Neutrophil (primary cell): ENCODE data around the gene HIP1.
"Not testable (repeated sequence)": the region's sequence is repeated elsewhere in the genome, so short reads cannot be mapped to it uniquely, and the experiment has no call there.

ENCODE experiments used
- H3K27ac ChIP-seq: fragments of 200-600 bp; sonication (generic); 2 replicates; pipeline ENCODE4 v1.5.1; 2016; ENCODE audit warnings: mild to moderate bottlenecking, moderate library complexity
- H3K27me3 ChIP-seq: fragments of 200-600 bp; sonication (generic); 2 replicates; pipeline ENCODE4 v1.6.0; 2016; ENCODE audit warnings: mild to moderate bottlenecking
- H3K36me3 ChIP-seq: fragments of 200-600 bp; sonication (generic); 2 replicates; pipeline ENCODE4 v1.5.1; 2017
- H3K4me1 ChIP-seq, 2 experiments: fragments of 200-600 bp in 1 of 2; sonication (generic) in 1 of 2; 1 replicate in 1 of 2; 2 replicates in 1 of 2; pipeline versions ENCODE4 v1.5.1 to v1.6.1; 2013 to 2016; ENCODE audit warnings: low read depth in 1 of 2, low read length in 1 of 2, mild to moderate bottlenecking in 1 of 2, moderate library complexity in 1 of 2; ENCODE audit not compliant: control insufficient read depth in 1 of 2, insufficient read depth in 1 of 2
- H3K4me3 ChIP-seq, 2 experiments: fragments of 200-600 bp in 1 of 2; sonication (generic) in 1 of 2; 1 replicate in 1 of 2; 2 replicates in 1 of 2; pipeline ENCODE4 v1.5.1; 2013 to 2016; ENCODE audit warnings: low read depth in 1 of 2, low read length in 1 of 2, mild to moderate bottlenecking in 1 of 2, moderate library complexity in 1 of 2
- H3K9me3 ChIP-seq: fragments of 200-600 bp; sonication (generic); 2 replicates; pipeline ENCODE4 v1.5.1; 2016
- CTCF ChIP-seq: fragments of 200-600 bp; sonication (generic); IDR thresholded peaks from 2 replicates; pipeline ENCODE4 v1.5.1; 2016; ENCODE audit warnings: antibody characterized with exemption

HIP1 gene

GRCh38 chr7:75596727-75597614, 141.8 kb downstream of the HIP1 start:
- no peaks in the 10 kb centered on the region for H3K4me1 ChIP-seq
- peaks cover 72% of the 10 kb centered on the region for H3K36me3 ChIP-seq

GRCh38 chr7:75595766-75596165, 143.0 kb downstream of the HIP1 start:
- Histone ChIP-seq H3K9me3 (no peaks in the 10 kb centered on the region), H3K27me3 (no peaks in the 10 kb centered on the region), H3K27ac (no peak overlapping the region), H3K4me1 (no peaks in the 10 kb centered on the region), H3K36me3 (peaks cover 84% of the 10 kb centered on the region), H3K4me3 (no peak overlapping the region)
- TF ChIP-seq CTCF = no peak

More at GRCh38 chr7:75596727-75597614, 141.8 kb downstream of the HIP1 start:
- no peaks in the 10 kb centered on the region for H3K27me3 ChIP-seq
- H3K27ac ChIP-seq = no peak overlapping the region
- TF ChIP-seq CTCF = no peak
- no peak overlapping the region for H3K4me3 ChIP-seq
- no peaks in the 10 kb centered on the region for H3K9me3 ChIP-seq

GRCh38 chr7:75593500-75594184, 145.1 kb downstream of the HIP1 start:
- not testable (repeated sequence) for H3K9me3 ChIP-seq, H3K4me3 ChIP-seq, H3K27me3 ChIP-seq, H3K27ac ChIP-seq, H3K4me1 ChIP-seq
- peaks cover 84% of the 10 kb centered on the region for H3K36me3 ChIP-seq

GRCh38 chr7:75591467-75592255, 147.1 kb downstream of the HIP1 start:
- H3K27me3 ChIP-seq = no peaks in the 10 kb centered on the region
- no peak overlapping the region for H3K4me3 ChIP-seq
- no peak for TF ChIP-seq CTCF
- H3K9me3 ChIP-seq = no peaks in the 10 kb centered on the region
- H3K36me3 ChIP-seq = peaks cover 82% of the 10 kb centered on the region
- H3K4me1 ChIP-seq = no peaks in the 10 kb centered on the region
- H3K27ac ChIP-seq = peak overlapping the region; percentile 35

- H3K27me3 ChIP-seq = no peaks in the 10 kb centered on the region
- no peaks in the 10 kb centered on the region for H3K4me1 ChIP-seq
- H3K4me3 ChIP-seq = no peak overlapping the region
- H3K9me3 ChIP-seq = no peaks in the 10 kb centered on the region
- H3K27ac ChIP-seq = peak overlapping the region; percentile 14
- peaks cover 83% of the 10 kb centered on the region for H3K36me3 ChIP-seq
- no peak for TF ChIP-seq CTCF
These were observed 148.3 kb downstream of the HIP1 start for GRCh38 chr7:75590373-75591005.
